ENCODE data around the gene RBM34. TPM values are rescaled to one million over a fixed set of nuclear protein-coding genes. Genes with fewer than 3 reads are reported as not detected.

RBM34 gene
- total and polyA plus RNA-seq, 2 donors from 2014 or later: 65.8 to 68.9 TPM

DNA sequence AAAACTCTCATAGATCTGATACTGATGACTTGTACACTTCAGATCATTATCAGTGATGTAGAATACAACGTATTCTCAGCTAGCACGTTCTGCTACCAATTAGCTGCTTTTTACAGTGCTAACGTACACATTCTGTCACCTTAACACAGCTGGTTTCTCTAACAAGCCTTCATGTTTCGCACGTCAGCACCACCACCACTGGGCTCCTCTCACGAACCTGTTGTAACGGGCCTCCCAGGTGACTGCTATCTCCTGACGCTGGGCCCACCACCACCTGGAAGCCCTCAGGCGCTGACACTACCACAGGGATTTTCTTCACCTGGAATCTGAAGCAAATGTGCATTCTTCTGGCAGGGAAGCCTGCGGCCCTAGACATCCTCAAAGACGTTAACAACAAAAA, 52.2 kb downstream of the RBM34 start:
- Histone ChIP-seq H3K9ac (ENCODE audit: low read length in 3 of 3) (no peak overlapping the region), H3K4me3 (ENCODE audit: low read length in 3 of 3) (no peak overlapping the region), H3K36me3 (ENCODE audit: control insufficient read depth in 2 of 3, insufficient read depth in 3 of 3, low read length in 3 of 3) (peaks cover 12 to 22% (median 19%) of the 10 kb centered on the region in 3 donors), H3K27ac (ENCODE audit: low read depth in 2 of 2, low read length in 2 of 2) (no peak overlapping the region), H3K4me1 (ENCODE audit: control insufficient read depth in 2 of 3, insufficient read depth in 2 of 3, low read depth in 1 of 3, low read length in 3 of 3) (peaks cover 0 to 7% (median 0%) of the 10 kb centered on the region in 3 donors), H3K27me3 (ENCODE audit: control insufficient read depth, insufficient read depth, low read length) (no peaks in the 10 kb centered on the region), H3K9me3 (ENCODE audit: control insufficient read depth in 2 of 3, insufficient read depth in 1 of 3, low read length in 3 of 3) (no peaks in the 10 kb centered on the region)
- TF ChIP-seq, protein P1, sequence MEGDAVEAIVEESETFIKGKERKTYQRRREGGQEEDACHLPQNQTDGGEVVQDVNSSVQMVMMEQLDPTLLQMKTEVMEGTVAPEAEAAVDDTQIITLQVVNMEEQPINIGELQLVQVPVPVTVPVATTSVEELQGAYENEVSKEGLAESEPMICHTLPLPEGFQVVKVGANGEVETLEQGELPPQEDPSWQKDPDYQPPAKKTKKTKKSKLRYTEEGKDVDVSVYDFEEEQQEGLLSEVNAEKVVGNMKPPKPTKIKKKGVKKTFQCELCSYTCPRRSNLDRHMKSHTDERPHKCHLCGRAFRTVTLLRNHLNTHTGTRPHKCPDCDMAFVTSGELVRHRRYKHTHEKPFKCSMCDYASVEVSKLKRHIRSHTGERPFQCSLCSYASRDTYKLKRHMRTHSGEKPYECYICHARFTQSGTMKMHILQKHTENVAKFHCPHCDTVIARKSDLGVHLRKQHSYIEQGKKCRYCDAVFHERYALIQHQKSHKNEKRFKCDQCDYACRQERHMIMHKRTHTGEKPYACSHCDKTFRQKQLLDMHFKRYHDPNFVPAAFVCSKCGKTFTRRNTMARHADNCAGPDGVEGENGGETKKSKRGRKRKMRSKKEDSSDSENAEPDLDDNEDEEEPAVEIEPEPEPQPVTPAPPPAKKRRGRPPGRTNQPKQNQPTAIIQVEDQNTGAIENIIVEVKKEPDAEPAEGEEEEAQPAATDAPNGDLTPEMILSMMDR (IDR thresholded peaks at IDR 0.05; ENCODE audit: borderline replicate concordance, extremely low read depth, insufficient read depth): no peak
- intact Hi-C loops (cut with DNase I): no loop called here
- FAIRE-seq (no peak), DNase-seq (peak in 1 of 5 donors; percentile 5)

DNA sequence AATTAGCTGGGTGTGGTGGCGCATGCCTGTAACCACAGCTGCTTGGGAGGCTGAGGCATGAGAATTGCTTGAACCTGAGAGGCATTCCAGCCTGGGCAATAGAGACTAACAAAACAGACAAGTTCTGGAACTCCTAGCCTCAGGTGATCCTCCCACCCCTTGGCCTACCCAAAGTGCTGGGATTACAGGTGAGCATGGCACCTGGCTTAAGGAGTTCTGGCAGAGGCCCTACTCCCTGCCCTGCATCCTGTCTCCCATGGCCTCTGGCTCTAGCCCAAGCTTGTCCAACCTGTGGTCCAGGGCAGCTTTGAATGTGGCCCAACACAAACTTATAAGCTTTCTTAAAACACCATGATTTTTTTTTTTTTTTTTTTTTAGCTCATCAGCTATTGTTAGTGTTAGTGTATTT, 52.9 kb downstream of the RBM34 start:
- FAIRE-seq: no peak

DNA sequence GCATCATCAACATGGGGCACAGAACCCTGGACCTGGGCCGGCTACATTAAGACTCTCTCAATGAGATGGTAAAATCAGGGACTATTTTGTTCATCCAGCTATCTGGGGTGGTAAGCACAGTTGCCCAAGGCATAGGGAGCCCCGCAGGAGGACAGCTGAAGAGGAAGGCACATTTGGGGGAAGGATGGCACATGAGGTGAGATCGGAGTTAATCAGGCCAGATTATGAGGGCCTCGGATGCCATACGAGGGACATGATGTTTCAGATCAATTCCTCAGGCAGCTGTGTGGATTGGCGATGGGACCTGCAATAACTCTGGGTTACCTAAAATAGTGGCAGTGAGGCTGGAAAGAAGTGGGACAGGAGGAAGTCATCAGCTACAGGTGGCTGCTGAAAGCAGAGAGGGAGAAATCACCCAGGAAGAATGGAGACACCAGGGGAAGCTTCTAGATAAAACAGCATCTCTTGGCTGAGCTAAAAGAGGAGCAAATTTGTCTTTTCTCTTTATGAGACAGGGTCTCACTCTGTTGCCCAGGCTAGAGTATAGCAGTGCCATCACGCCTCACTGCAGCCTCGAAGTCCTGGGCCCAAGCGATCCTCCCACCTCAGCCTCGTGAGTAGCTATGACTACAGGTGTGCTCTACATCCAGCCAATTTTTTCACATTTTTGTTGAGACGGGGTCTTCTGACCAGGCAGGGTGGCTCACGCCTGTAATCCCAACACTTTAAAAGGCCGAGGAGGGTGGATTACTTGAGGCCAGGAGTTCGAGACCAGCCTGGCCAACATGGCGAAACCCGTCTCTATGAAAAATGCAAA, 53.5 kb downstream of the RBM34 start:
- Histone ChIP-seq H3K9ac (ENCODE audit: low read length in 3 of 3) (no peak overlapping the region), H3K27ac (ENCODE audit: low read depth in 2 of 2, low read length in 2 of 2) (no peak overlapping the region), H3K9me3 (ENCODE audit: control insufficient read depth in 2 of 3, insufficient read depth in 1 of 3, low read length in 3 of 3) (no peaks in the 10 kb centered on the region), H3K4me3 (ENCODE audit: low read length in 3 of 3) (no peak overlapping the region), H3K4me1 (ENCODE audit: control insufficient read depth in 2 of 3, insufficient read depth in 2 of 3, low read depth in 1 of 3, low read length in 3 of 3) (peaks cover 0 to 7% (median 0%) of the 10 kb centered on the region in 3 donors), H3K27me3 (ENCODE audit: control insufficient read depth, insufficient read depth, low read length) (no peaks in the 10 kb centered on the region), H3K36me3 (ENCODE audit: control insufficient read depth in 2 of 3, insufficient read depth in 3 of 3, low read length in 3 of 3) (peaks cover 6 to 15% (median 7%) of the 10 kb centered on the region in 3 donors)
- DNase-seq (peak in 1 of 5 donors; percentile 5), FAIRE-seq (no peak)
- TF ChIP-seq, protein P1 (IDR thresholded peaks at IDR 0.05; ENCODE audit: borderline replicate concordance, extremely low read depth, insufficient read depth): no peak
- intact Hi-C loops (cut with DNase I): no loop called here

More for the DNA sequence above, 52.9 kb downstream of the RBM34 start:
- DNase-seq: no peak
- no peak overlapping the region for H3K4me3 ChIP-seq (ENCODE audit: low read length in 3 of 3)
- no peaks in the 10 kb centered on the region for H3K9me3 ChIP-seq (ENCODE audit: control insufficient read depth in 2 of 3, insufficient read depth in 1 of 3, low read length in 3 of 3)
- peaks cover 8 to 18% (median 12%) of the 10 kb centered on the region in 3 donors for H3K36me3 ChIP-seq (ENCODE audit: control insufficient read depth in 2 of 3, insufficient read depth in 3 of 3, low read length in 3 of 3)
- no peak overlapping the region for H3K27ac ChIP-seq (ENCODE audit: low read depth in 2 of 2, low read length in 2 of 2)
- peaks cover 0 to 7% (median 0%) of the 10 kb centered on the region in 3 donors for H3K4me1 ChIP-seq (ENCODE audit: control insufficient read depth in 2 of 3, insufficient read depth in 2 of 3, low read depth in 1 of 3, low read length in 3 of 3)
- TF ChIP-seq, protein P1 (IDR thresholded peaks at IDR 0.05; ENCODE audit: borderline replicate concordance, extremely low read depth, insufficient read depth): no peak
- intact Hi-C loops (cut with DNase I): no loop called here
- no peaks in the 10 kb centered on the region for H3K27me3 ChIP-seq (ENCODE audit: control insufficient read depth, insufficient read depth, low read length)
- no peak overlapping the region for H3K9ac ChIP-seq (ENCODE audit: low read length in 3 of 3)
